Renal cortex interstitium (tissue), 3 donors: Measurements from ENCODE around the gene TMEM139. TPM values are rescaled to one million over a fixed set of nuclear protein-coding genes. Genes with fewer than 3 reads are reported as not detected.

ENCODE experiments used
- polyA plus RNA-seq, 3 donors: library from polyadenylated mRNA; unstranded; fragments of 120-200 nt; gene quantifications; one replicate each; pipeline ENCODE4 v1.2.1, GENCODE V29; 2013; ENCODE audit not compliant: insufficient read length in 3 of 3

Gene TMEM139
- polyA plus RNA-seq, 3 donors, result 48.7 to 58.1 (median 55.9) TPM

Other genes with a start within 250 kb of the TMEM139 start
- gene OR6V1, start 232.6 kb upstream of the TMEM139 start, polyA plus RNA-seq, result not detected
- not detected for gene PIP, start 152.9 kb upstream of the TMEM139 start, polyA plus RNA-seq
- not detected for gene TAS2R39, start 101.5 kb upstream of the TMEM139 start, polyA plus RNA-seq
- not detected for gene TAS2R40, start 62.9 kb upstream of the TMEM139 start, polyA plus RNA-seq
- gene GSTK1, start 21.5 kb upstream of the TMEM139 start, polyA plus RNA-seq, result 100 to 1,000 TPM; 182 to 219 (median 191) TPM
- 10 to 100 TPM; 47.5 to 58.4 (median 53.1) TPM for gene CASP2, start 3.4 kb downstream of the TMEM139 start, polyA plus RNA-seq
- gene CLCN1, start 31.2 kb downstream of the TMEM139 start, polyA plus RNA-seq, result under 1 TPM; 0.15 to 0.23 (median 0.20) TPM
- 1 to 10 TPM; 2.6 to 2.7 (median 2.6) TPM for gene FAM131B, start 77.8 kb downstream of the TMEM139 start, polyA plus RNA-seq
- gene ZYX, start 96.4 kb downstream of the TMEM139 start, polyA plus RNA-seq, result 10 to 100 TPM; 70.1 to 96.0 (median 92.8) TPM
- 10 to 100 TPM; 18.3 to 19.6 (median 18.9) TPM for gene EPHA1, start 123.9 kb downstream of the TMEM139 start, polyA plus RNA-seq
- not detected for gene TAS2R60, start 158.5 kb downstream of the TMEM139 start, polyA plus RNA-seq
- gene TAS2R41, start 192.9 kb downstream of the TMEM139 start, polyA plus RNA-seq, result not detected